Neural cell (in vitro differentiated cells): Measurements from ENCODE around the gene LYRM2. TPM values are rescaled to one million over a fixed set of nuclear protein-coding genes. Genes with fewer than 3 reads are reported as not detected.

ENCODE experiments used
- H2AFZ ChIP-seq: fragments of 200-600, 300-800 bp; sonication (generic), shearing (Covaris generic); 2 replicates; pipeline ENCODE4 v1.6.0; 2014; ENCODE audit warnings: low read depth, mild to moderate bottlenecking, antibody characterized with exemption, low read length, moderate library complexity
- H3F3A ChIP-seq: fragments of 200-600 bp; shearing (Covaris generic); 2 replicates; pipeline ENCODE4 v1.6.1; 2016; ENCODE audit warnings: mild to moderate bottlenecking, moderate library complexity, mixed read lengths, antibody characterized with exemption, low read length; ENCODE audit not compliant: insufficient read depth, poor library complexity, severe bottlenecking
- H3K27ac ChIP-seq: fragments of 200-600, 300-800 bp; sonication (generic), shearing (Covaris generic); 2 replicates; pipeline ENCODE4 v1.5.1; 2014; ENCODE audit warnings: mild to moderate bottlenecking, low read length, moderate library complexity
- H3K27me3 ChIP-seq: fragments of 300-800, 200-600 bp; sonication (generic), shearing (Covaris generic); 2 replicates; pipeline ENCODE4 v1.6.0; 2014; ENCODE audit warnings: mild to moderate bottlenecking, low read depth, low read length, moderate library complexity; ENCODE audit not compliant: insufficient read depth
- H3K36me3 ChIP-seq: fragments of 300-800, 200-600 bp; sonication (generic), shearing (Covaris generic); 2 replicates; pipeline ENCODE4 v1.5.1; 2014; ENCODE audit warnings: mild to moderate bottlenecking, antibody characterized with exemption, low read length, moderate library complexity; ENCODE audit not compliant: insufficient read depth
- H3K4me2 ChIP-seq: fragments of 300-800, 200-600 bp; sonication (generic), shearing (Covaris generic); 2 replicates; pipeline ENCODE4 v1.6.0; 2014; ENCODE audit warnings: mild to moderate bottlenecking, low read length
- H3K4me3 ChIP-seq: fragments of 300-800, 200-600 bp; sonication (generic), shearing (Covaris generic); 2 replicates; pipeline ENCODE4 v1.5.1; 2014; ENCODE audit warnings: mild to moderate bottlenecking, low read length, moderate library complexity
- H3K79me2 ChIP-seq: fragments of 200-600 bp; shearing (Covaris generic); replicated peaks from 2 replicates; pipeline ENCODE4 v1.6.0; 2014; ENCODE audit warnings: mild to moderate bottlenecking, low read length, moderate library complexity; ENCODE audit not compliant: insufficient read depth
- H3K9ac ChIP-seq: fragments of 300-800, 200-600 bp; sonication (generic), shearing (Covaris generic); 2 replicates; pipeline ENCODE4 v1.6.1; 2016; ENCODE audit warnings: mild to moderate bottlenecking, low read length, mixed read lengths
- H3K9me2 ChIP-seq: fragments of 200-600 bp; shearing (Covaris generic); 2 replicates; pipeline ENCODE4 v1.6.1; 2016; ENCODE audit warnings: mild to moderate bottlenecking, low read length, mixed read lengths; ENCODE audit not compliant: insufficient read depth
- H3K9me3 ChIP-seq: fragments of 200-600, 300-800 bp; sonication (generic), shearing (Covaris generic); 2 replicates; pipeline ENCODE4 v1.6.1; 2016; ENCODE audit warnings: mild to moderate bottlenecking, mixed run types, low read length, moderate library complexity, mixed read lengths
- H4K20me1 ChIP-seq: fragments of 200-600 bp; shearing (Covaris generic); 2 replicates; pipeline ENCODE4 v1.6.1; 2016; ENCODE audit warnings: mild to moderate bottlenecking, mixed run types; ENCODE audit not compliant: insufficient read depth
- CTCF ChIP-seq: fragments of 450-650 bp; IDR thresholded peaks from 2 replicates; pipeline ENCODE4 v1.5.1; 2014; ENCODE audit warnings: antibody characterized with exemption, mild to moderate bottlenecking, moderate library complexity; ENCODE audit not compliant: poor library complexity, severe bottlenecking
- EP300 ChIP-seq: fragments of 450-650 bp; conservative IDR thresholded peaks from 2 replicates; pipeline ENCODE4 v1.6.1; 2014; ENCODE audit warnings: antibody characterized with exemption, mild to moderate bottlenecking, moderate library complexity; ENCODE audit not compliant: poor library complexity, severe bottlenecking
- EZH2 ChIP-seq: fragments of 200-600, 300-800 bp; shearing (Covaris generic), sonication (generic); IDR thresholded peaks from 2 replicates; pipeline ENCODE4 v1.6.1; 2014; ENCODE audit warnings: antibody characterized with exemption, low read length, borderline replicate concordance, mild to moderate bottlenecking; ENCODE audit not compliant: insufficient read depth, poor library complexity, severe bottlenecking
- MXI1 ChIP-seq: fragments of 450-650 bp; conservative IDR thresholded peaks from 2 replicates; pipeline ENCODE4 v1.6.1; 2014; ENCODE audit warnings: antibody characterized with exemption, mild to moderate bottlenecking; ENCODE audit not compliant: poor library complexity, severe bottlenecking
- POLR2AphosphoS5 ChIP-seq: IDR thresholded peaks from 2 replicates; pipeline ENCODE4 v1.6.1; 2012
- RAD21 ChIP-seq: fragments of 450-650 bp; conservative IDR thresholded peaks from 2 replicates; pipeline ENCODE4 v1.6.1; 2014; ENCODE audit warnings: antibody characterized with exemption, mild to moderate bottlenecking, moderate library complexity
- REST ChIP-seq: IDR thresholded peaks from 2 replicates; pipeline ENCODE4 v1.6.1; 2012; ENCODE audit warnings: borderline replicate concordance
- SMC3 ChIP-seq: fragments of 450-650 bp; conservative IDR thresholded peaks from 2 replicates; pipeline ENCODE4 v1.6.1; 2014; ENCODE audit warnings: antibody characterized with exemption, mild to moderate bottlenecking, moderate library complexity; ENCODE audit not compliant: poor library complexity
- TAF1 ChIP-seq: IDR thresholded peaks from 2 replicates; pipeline ENCODE4 v1.6.1; 2012; ENCODE audit warnings: low read depth
- polyA plus RNA-seq: library from polyadenylated mRNA; depleted of rRNA; stranded (reverse); fragments of >200 nt; gene quantifications from 2 replicates; pipeline ENCODE4 v1.2.3, GENCODE V29; 2014

LYRM2 gene
- polyA plus RNA-seq, 1 donor from 2014 or later = 25.5 TPM

GRCh38 chr6:89678531-89678930, 40.0 kb upstream of the LYRM2 start:
- H3K27ac ChIP-seq = no peak overlapping the region
- H3K4me2 ChIP-seq = no peak overlapping the region
- TF ChIP-seq POLR2AphosphoS5 = no peak
- no peak for TF ChIP-seq EZH2
- no peak for TF ChIP-seq CTCF
- no peak for TF ChIP-seq TAF1
- TF ChIP-seq MXI1 = no peak
- TF ChIP-seq REST = no peak
- no peak for TF ChIP-seq RAD21
- no peak for TF ChIP-seq EP300
- TF ChIP-seq SMC3 = no peak

GRCh38 chr6:89675949-89676748, 37.6 kb upstream of the LYRM2 start:
- Histone ChIP-seq H3K36me3 (peaks cover 9% of the 10 kb centered on the region), H3K79me2 (no peaks in the 10 kb centered on the region), H3K9me3 (no peaks in the 10 kb centered on the region), H3K27ac (no peak overlapping the region), H3K27me3 (no peaks in the 10 kb centered on the region), H3K4me3 (no peak overlapping the region), H3F3A (no peaks in the 10 kb centered on the region), H3K4me2 (no peak overlapping the region), H4K20me1 (no peaks in the 10 kb centered on the region), H3K9me2 (no peaks in the 10 kb centered on the region), H2AFZ (no peak overlapping the region), H3K9ac (no peak overlapping the region)
- no peak for TF ChIP-seq SMC3
- TF ChIP-seq EP300 = no peak
- TF ChIP-seq CTCF = no peak
- no peak for TF ChIP-seq RAD21
- TF ChIP-seq MXI1 = no peak

More at GRCh38 chr6:89678531-89678930, 40.0 kb upstream of the LYRM2 start:
- Histone ChIP-seq H3K79me2 (no peaks in the 10 kb centered on the region), H3K9ac (no peak overlapping the region), H3K9me3 (no peaks in the 10 kb centered on the region), H2AFZ (no peak overlapping the region), H3K27me3 (no peaks in the 10 kb centered on the region), H3K36me3 (peaks cover 9% of the 10 kb centered on the region), H3K9me2 (no peaks in the 10 kb centered on the region), H4K20me1 (no peaks in the 10 kb centered on the region), H3K4me3 (no peak overlapping the region), H3F3A (no peaks in the 10 kb centered on the region)
